Measurements from ENCODE around the gene CFAP46.

DNA sequence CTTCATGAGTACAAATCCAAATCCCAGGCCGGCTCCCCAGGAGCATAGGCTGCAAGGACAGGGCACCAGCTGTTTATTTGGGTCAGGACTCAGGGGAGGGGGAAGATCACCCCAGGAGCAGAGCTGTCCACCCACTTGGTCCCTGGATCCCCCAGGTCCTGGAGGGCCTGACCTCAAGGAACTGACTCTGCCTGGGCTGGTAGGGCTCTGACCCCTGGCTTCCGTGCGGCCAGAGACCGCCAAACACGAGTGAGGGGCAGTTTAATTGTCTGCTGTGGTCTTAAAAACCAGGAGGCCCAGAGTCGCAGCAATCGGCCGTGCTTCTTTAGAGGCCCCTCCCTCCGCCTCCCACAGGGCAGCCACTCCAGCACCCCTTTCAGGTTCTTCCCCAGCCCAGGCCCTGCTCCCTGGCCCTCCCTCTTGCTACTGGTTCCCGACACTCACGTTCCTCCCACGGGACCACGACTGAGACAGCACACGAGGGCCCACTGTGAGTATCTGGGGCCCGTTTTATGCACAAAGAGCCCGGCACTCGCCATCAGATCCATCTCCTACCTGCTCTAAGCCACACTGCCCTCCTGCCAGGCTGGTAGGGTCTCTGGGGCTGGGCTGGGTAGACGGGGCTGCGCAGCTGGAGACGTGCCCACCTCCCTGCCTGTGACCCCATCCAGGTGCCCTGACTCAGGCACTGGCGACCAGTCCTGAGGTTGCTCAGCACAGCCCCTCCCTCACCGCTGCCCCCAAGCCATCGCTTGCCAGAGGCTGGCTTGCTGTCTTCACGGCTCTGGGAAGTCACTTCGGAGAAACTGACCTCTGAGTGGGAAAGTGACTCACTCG lies 30.0 kb upstream of the CFAP46 start:
- TF ChIP-seq, protein P1, sequence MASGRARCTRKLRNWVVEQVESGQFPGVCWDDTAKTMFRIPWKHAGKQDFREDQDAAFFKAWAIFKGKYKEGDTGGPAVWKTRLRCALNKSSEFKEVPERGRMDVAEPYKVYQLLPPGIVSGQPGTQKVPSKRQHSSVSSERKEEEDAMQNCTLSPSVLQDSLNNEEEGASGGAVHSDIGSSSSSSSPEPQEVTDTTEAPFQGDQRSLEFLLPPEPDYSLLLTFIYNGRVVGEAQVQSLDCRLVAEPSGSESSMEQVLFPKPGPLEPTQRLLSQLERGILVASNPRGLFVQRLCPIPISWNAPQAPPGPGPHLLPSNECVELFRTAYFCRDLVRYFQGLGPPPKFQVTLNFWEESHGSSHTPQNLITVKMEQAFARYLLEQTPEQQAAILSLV (tag; IDR thresholded peaks at IDR 0.05): no peak
- TF ChIP-seq CTCF (IDR thresholded peaks at IDR 0.05 in 2 of 3, conservative IDR thresholded peaks at IDR 0.05 in 1 of 3; ENCODE audit: insufficient read depth in 2 of 3, low read depth in 1 of 3, low read length in 3 of 3) (no peak), SMARCB1 (IDR thresholded peaks at IDR 0.05; ENCODE audit: insufficient read length, low read depth) (no peak), SMAD4 (CRISPR knock-in tag; conservative IDR thresholded peaks at IDR 0.05) (no peak), ZNF609 (CRISPR knock-in tag; IDR thresholded peaks at IDR 0.05; ENCODE audit: borderline replicate concordance) (no peak), DIDO1 (tag; IDR thresholded peaks at IDR 0.05; ENCODE audit: low read depth) (no peak), HMG20B (CRISPR knock-in tag; IDR thresholded peaks at IDR 0.05) (no peak), JUN (IDR thresholded peaks at IDR 0.05; ENCODE audit: borderline replicate concordance, low read depth, low read length) (no peak), JUN (CRISPR knock-in tag; IDR thresholded peaks at IDR 0.05; ENCODE audit: borderline replicate concordance) (no peak), CREB1 (IDR thresholded peaks at IDR 0.05) (no peak), CREB1 (CRISPR knock-in tag; IDR thresholded peaks at IDR 0.05) (no peak), EGR1 (conservative IDR thresholded peaks at IDR 0.05) (no peak)
